Stimulated activated CD8-positive, alpha-beta memory T cell treated with anti-CD3 and anti-CD28 coated beads, Interleukin-12 subunit alpha, Interleukin-12 subunit beta, amount 100 ng/mL, for 24 hours (primary cell): Measurements from ENCODE around the gene SLC12A1.
A peak's percentile ranks its signal among the peaks of the same experiment; 100 is the strongest.

Source experiments
- DNase-seq: peaks from one replicate; pipeline ENCODE4 v3.0.0-alpha.2; 2020; ENCODE audit errors: extremely low read depth

The SLC12A1 gene

GRCh38 chr15:48205981-48206380 is at the start of gene SLC12A1:
TSS of gene SLC12A1 (plus strand) at chr15:48206302. CDS start at chr15:48207720, 1,418 bp downstream.
- DNase-seq = no peak

- DNase-seq = no peak
These were observed 37.5 kb upstream of the SLC12A1 start for GRCh38 chr15:48168616-48169015.

GRCh38 chr15:48170981-48171380 is 35.1 kb upstream of the SLC12A1 start:
- no peak for DNase-seq

- no peak for DNase-seq
These were observed 31.0 kb upstream of the SLC12A1 start for GRCh38 chr15:48175126-48175525.

- no peak for DNase-seq
These were observed 30.0 kb upstream of the SLC12A1 start for GRCh38 chr15:48176112-48176511.

- no peak for DNase-seq
These were observed 29.1 kb upstream of the SLC12A1 start for GRCh38 chr15:48176957-48177356.

GRCh38 chr15:48177383-48177765 is 28.7 kb upstream of the SLC12A1 start:
- no peak for DNase-seq

- DNase-seq = peak; percentile 33
These were observed 28.1 kb upstream of the SLC12A1 start, which contains the start of gene MYEF2 for GRCh38 chr15:48177766-48178647. TSS of gene MYEF2 (minus strand) at chr15:48178295. CDS start at chr15:48178237, 58 bp downstream.

GRCh38 chr15:48178648-48178931 is 27.5 kb upstream of the SLC12A1 start:
- DNase-seq = no peak

GRCh38 chr15:48182749-48183148 is 23.4 kb upstream of the SLC12A1 start:
- DNase-seq = no peak

GRCh38 chr15:48185529-48185928 is 20.6 kb upstream of the SLC12A1 start:
- no peak for DNase-seq

- no peak for DNase-seq
These were observed 19.8 kb upstream of the SLC12A1 start for GRCh38 chr15:48186271-48186670.

GRCh38 chr15:48190932-48191573 is 15.0 kb upstream of the SLC12A1 start:
- no peak for DNase-seq

GRCh38 chr15:48191574-48192225 is 14.4 kb upstream of the SLC12A1 start, which contains the start of gene CTXN2:
TSS of gene CTXN2 (plus strand) at chr15:48191665. CDS start at chr15:48201301, 9,636 bp downstream.
- DNase-seq = no peak

GRCh38 chr15:48202068-48202467 is 4.0 kb upstream of the SLC12A1 start:
- no peak for DNase-seq

GRCh38 chr15:48221261-48221660 is 15.2 kb downstream of the SLC12A1 start:
- no peak for DNase-seq

- no peak for DNase-seq
These were observed 15.8 kb downstream of the SLC12A1 start for GRCh38 chr15:48221885-48222284.

GRCh38 chr15:48222627-48223026 is 16.5 kb downstream of the SLC12A1 start:
- DNase-seq = no peak

GRCh38 chr15:48225771-48226170 is 19.7 kb downstream of the SLC12A1 start:
- no peak for DNase-seq

- no peak for DNase-seq
These were observed 24.4 kb downstream of the SLC12A1 start for GRCh38 chr15:48230498-48230897.

- DNase-seq = no peak
These were observed 27.1 kb downstream of the SLC12A1 start for GRCh38 chr15:48233246-48233645.

GRCh38 chr15:48239334-48239733 is 33.2 kb downstream of the SLC12A1 start:
- no peak for DNase-seq

GRCh38 chr15:48242015-48242414 is 35.9 kb downstream of the SLC12A1 start:
- DNase-seq = no peak
